SK-N-SH treated with all-trans-retinoic acid at 6 μM for 48 hours (cell line): ENCODE data around the gene LONP2.

Experiments
- ATAC-seq: fragments of 200-7000 bp; cut with Tn5 transposase; 3 replicates; pipeline ENCODE4 v1.9.1; 2020; ENCODE audit warnings: mild to moderate bottlenecking, moderate library complexity
- ARNTL ChIP-seq: fragments of 450-650 bp; formaldehyde crosslinking; IDR thresholded peaks from 2 replicates; pipeline ENCODE4 v1.5.0; 2020; ENCODE audit warnings: low read depth, mild to moderate bottlenecking, moderate library complexity, borderline replicate concordance
- BACH2 ChIP-seq: fragments of 250-450 bp; sonication (Bioruptor Pico); IDR thresholded peaks from 2 replicates; pipeline ENCODE4 v1.9.0; 2021; ENCODE audit warnings: mild to moderate bottlenecking, borderline replicate concordance
- CREB5 ChIP-seq: fragments of 250-450 bp; sonication (Bioruptor Pico); IDR thresholded peaks from 2 replicates; pipeline ENCODE4 v1.5.1; 2020; ENCODE audit warnings: low read depth, mild to moderate bottlenecking, moderate library complexity
- CSDC2 ChIP-seq: fragments of 250-450 bp; sonication (Bioruptor Pico); IDR thresholded peaks from 2 replicates; pipeline ENCODE4 v1.5.0; 2020; ENCODE audit warnings: mild to moderate bottlenecking, moderate library complexity
- CSRNP3 ChIP-seq: fragments of 250-450 bp; sonication (Bioruptor Pico); IDR thresholded peaks from 2 replicates; pipeline ENCODE4 v1.5.1; 2021; ENCODE audit warnings: mild to moderate bottlenecking, moderate library complexity
- ESRRG ChIP-seq: fragments of 250-450 bp; sonication (Bioruptor Pico); IDR thresholded peaks from 2 replicates; pipeline ENCODE4 v1.6.1; 2021; ENCODE audit warnings: mild to moderate bottlenecking
- GLIS3 ChIP-seq: fragments of 250-450 bp; sonication (Bioruptor Pico); IDR thresholded peaks from 2 replicates; pipeline ENCODE4 v1.5.0; 2020; ENCODE audit warnings: mild to moderate bottlenecking, moderate library complexity
- ISL1 ChIP-seq: fragments of 250-450 bp; sonication (Bioruptor Pico); IDR thresholded peaks from 2 replicates; pipeline ENCODE4 v2.1.2; 2022; ENCODE audit warnings: mild to moderate bottlenecking, moderate library complexity
- PATZ1 ChIP-seq: fragments of 250-450 bp; sonication (Bioruptor Pico); IDR thresholded peaks from 2 replicates; pipeline ENCODE4 v1.8.0; 2020; ENCODE audit warnings: mild to moderate bottlenecking, moderate library complexity, borderline replicate concordance
- POU6F1 ChIP-seq: fragments of 250-450 bp; sonication (Bioruptor Pico); IDR thresholded peaks from 2 replicates; pipeline ENCODE4 v1.8.0; 2021; ENCODE audit warnings: low read depth, mild to moderate bottlenecking, moderate library complexity, borderline replicate concordance
- RARB ChIP-seq: fragments of 250-450 bp; sonication (Bioruptor Pico); IDR thresholded peaks from 2 replicates; pipeline ENCODE4 v1.8.0; 2021; ENCODE audit warnings: mild to moderate bottlenecking, moderate library complexity
- SNAI2 ChIP-seq: fragments of 250-450 bp; sonication (Bioruptor Pico); IDR thresholded peaks from 2 replicates; pipeline ENCODE4 v1.5.0; 2020; ENCODE audit warnings: mild to moderate bottlenecking, moderate library complexity
- TCF4 ChIP-seq: fragments of 250-450 bp; sonication (Bioruptor Pico); IDR thresholded peaks from 2 replicates; pipeline ENCODE4 v1.8.0; 2021; ENCODE audit warnings: mild to moderate bottlenecking, moderate library complexity, borderline replicate concordance
- TOX ChIP-seq: fragments of 250-450 bp; sonication (Bioruptor Pico); IDR thresholded peaks from 2 replicates; pipeline ENCODE4 v1.8.0; 2021; ENCODE audit warnings: mild to moderate bottlenecking, moderate library complexity, borderline replicate concordance
- TSHZ2 ChIP-seq: fragments of 250-450 bp; sonication (Bioruptor Pico); IDR thresholded peaks from 2 replicates; pipeline ENCODE4 v1.5.0; 2020; ENCODE audit warnings: mild to moderate bottlenecking, moderate library complexity
- ZC3H10 ChIP-seq: fragments of 250-450 bp; sonication (Bioruptor Pico); IDR thresholded peaks from 2 replicates; pipeline ENCODE4 v1.5.1; 2021; ENCODE audit warnings: mild to moderate bottlenecking, moderate library complexity
- ZFP3 ChIP-seq: fragments of 250-450 bp; sonication (Bioruptor Pico); IDR thresholded peaks from 2 replicates; pipeline ENCODE4 v1.5.0; 2020; ENCODE audit warnings: mild to moderate bottlenecking, moderate library complexity
- ZFP30 ChIP-seq: fragments of 450-650 bp; formaldehyde crosslinking; IDR thresholded peaks from 2 replicates; pipeline ENCODE4 v1.5.0; 2022; ENCODE audit warnings: mild to moderate bottlenecking, moderate library complexity
- ZNF565 ChIP-seq: fragments of 450-650 bp; formaldehyde crosslinking; conservative IDR thresholded peaks from 2 replicates; pipeline ENCODE4 v1.5.0; 2020; ENCODE audit warnings: low read depth, mild to moderate bottlenecking, moderate library complexity
- ZNF70 ChIP-seq: fragments of 450-650 bp; formaldehyde crosslinking; IDR thresholded peaks from 2 replicates; pipeline ENCODE4 v1.5.0; 2020; ENCODE audit warnings: mild to moderate bottlenecking, moderate library complexity
- ZNF8 ChIP-seq: fragments of 450-650 bp; formaldehyde crosslinking; IDR thresholded peaks from 2 replicates; pipeline ENCODE4 v1.5.0; 2020; ENCODE audit warnings: mild to moderate bottlenecking, moderate library complexity

LONP2 gene

GRCh38 chr16:48318630-48319029 lies 74.5 kb downstream of the LONP2 start (continued):
- TF ChIP-seq TSHZ2 (CRISPR knock-in tag) = no peak
- no peak for TF ChIP-seq ESRRG (CRISPR knock-in tag)
- TF ChIP-seq CSDC2 = no peak
- no peak for TF ChIP-seq ZFP30 (CRISPR knock-in tag)

- TF ChIP-seq ZFP3 = no peak
- no peak for TF ChIP-seq GLIS3 (CRISPR knock-in tag)
- no peak for TF ChIP-seq ZC3H10 (CRISPR knock-in tag)
- TF ChIP-seq TSHZ2 (CRISPR knock-in tag) = no peak
- TF ChIP-seq ESRRG (CRISPR knock-in tag) = no peak
- TF ChIP-seq ZNF8 (CRISPR knock-in tag) = no peak
- no peak for TF ChIP-seq ZNF70 (CRISPR knock-in tag)
- no peak for TF ChIP-seq BACH2
- no peak for TF ChIP-seq RARB (CRISPR knock-in tag)
- TF ChIP-seq CREB5 (CRISPR knock-in tag) = no peak
- TF ChIP-seq CSRNP3 = no peak
- TF ChIP-seq TCF4 (CRISPR knock-in tag) = no peak
- no peak for TF ChIP-seq SNAI2
- no peak for TF ChIP-seq ZNF565 (CRISPR knock-in tag)
- no peak for TF ChIP-seq ISL1 (CRISPR knock-in tag)
- TF ChIP-seq POU6F1 (CRISPR knock-in tag) = no peak
- no peak for ATAC-seq
Observed at GRCh38 chr16:48321317-48322036, 77.4 kb downstream of the LONP2 start.

- TF ChIP-seq TOX (CRISPR knock-in tag) = no peak
- no peak for TF ChIP-seq PATZ1 (CRISPR knock-in tag)
- TF ChIP-seq ZFP30 (CRISPR knock-in tag) = no peak
- TF ChIP-seq ZNF565 (CRISPR knock-in tag) = no peak
- no peak for TF ChIP-seq ARNTL
- no peak for TF ChIP-seq ZFP3
- TF ChIP-seq TCF4 (CRISPR knock-in tag) = no peak
- TF ChIP-seq ZC3H10 (CRISPR knock-in tag) = no peak
- TF ChIP-seq POU6F1 (CRISPR knock-in tag) = no peak
- peak; percentile 82 for ATAC-seq
Observed at GRCh38 chr16:48323783-48324775, 80.0 kb downstream of the LONP2 start.
